Pulmonary artery endothelial cell (primary cell): Measurements from ENCODE around the gene BCAM. TPM values are rescaled to one million over a fixed set of nuclear protein-coding genes. Genes with fewer than 3 reads are reported as not detected.
"Not testable (repeated sequence)": the region's sequence is repeated elsewhere in the genome, so short reads cannot be mapped to it uniquely, and the experiment has no call there.

Experiments used
- DNase-seq: peaks from one replicate; pipeline ENCODE4 v3.0.0-alpha.2; 2011; ENCODE audit warnings: low read depth, low spot score
- total RNA-seq: library from RNA; depleted of rRNA; stranded (reverse); fragments of >200 nt; gene quantifications from 2 replicates; pipeline ENCODE4 v1.2.3, GENCODE V29; 2014

The BCAM gene
- total RNA-seq, 1 donor from 2014 or later, result 22.4 TPM

- no peak for DNase-seq
These were observed 9.0 kb downstream of the BCAM start for GRCh38 chr19:44817725-44818465.

GRCh38 chr19:44818466-44819031 lies 9.6 kb downstream of the BCAM start:
- DNase-seq, result no peak

GRCh38 chr19:44819246-44819832 lies 10.4 kb downstream of the BCAM start:
- DNase-seq, result no peak

- DNase-seq, result no peak
These were observed 12.0 kb downstream of the BCAM start for GRCh38 chr19:44820648-44821609.

- no peak for DNase-seq
These were observed 13.3 kb downstream of the BCAM start for GRCh38 chr19:44822177-44822576.

GRCh38 chr19:44822670-44823372 lies 13.9 kb downstream of the BCAM start:
- DNase-seq, result no peak

GRCh38 chr19:44823373-44823698 lies 14.4 kb downstream of the BCAM start:
- no peak for DNase-seq

GRCh38 chr19:44824761-44825160 lies 15.9 kb downstream of the BCAM start:
- DNase-seq, result no peak

GRCh38 chr19:44832875-44833274 lies 24.0 kb downstream of the BCAM start:
- DNase-seq, result not testable (repeated sequence)

- not testable (repeated sequence) for DNase-seq
These were observed 25.5 kb downstream of the BCAM start for GRCh38 chr19:44834399-44834798.

GRCh38 chr19:44839276-44839675 lies 30.4 kb downstream of the BCAM start:
- no peak for DNase-seq

- DNase-seq, result no peak
These were observed 31.9 kb downstream of the BCAM start for GRCh38 chr19:44840811-44841210.

- DNase-seq, result no peak
These were observed 32.3 kb downstream of the BCAM start for GRCh38 chr19:44841231-44841630.

- DNase-seq, result no peak
These were observed 36.3 kb downstream of the BCAM start for GRCh38 chr19:44845286-44845611.

GRCh38 chr19:44845612-44846454 lies 36.9 kb downstream of the BCAM start, which contains the start of gene NECTIN2:
Gene NECTIN2 (plus strand): TSS chr19:44846297. CDS start chr19:44846526, 229 bp downstream.
- peak; percentile 92 for DNase-seq

- no peak for DNase-seq
These were observed 37.7 kb downstream of the BCAM start for GRCh38 chr19:44846455-44847143.

- no peak for DNase-seq
These were observed 38.5 kb downstream of the BCAM start for GRCh38 chr19:44847144-44848035.

- no peak for DNase-seq
These were observed 39.3 kb downstream of the BCAM start for GRCh38 chr19:44848036-44848811.
